WTC11 (cell line): ENCODE results near the gene AOC1. TPM values are rescaled to one million over a fixed set of nuclear protein-coding genes. Genes with fewer than 3 reads are reported as not detected.

ENCODE experiments used
- ATAC-seq: fragments of 200-7000 bp; cut with Tn5 transposase; 2 replicates; pipeline ENCODE4 v1.10.0; 2021; ENCODE audit warnings: mild to moderate bottlenecking, moderate library complexity
- CTCF ChIA-PET: fragments of 300-600 bp; sonication (Branson Sonifier 250); formaldehyde crosslinking; loops from one replicate; lab custom pipeline; 2021; ENCODE audit warnings: antibody characterized with exemption; lab: Charles Lee
- POLR2A ChIA-PET: fragments of 350-600 bp; sonication (Branson Sonifier 250); formaldehyde crosslinking; loops from one replicate; lab custom pipeline; 2021; ENCODE audit warnings: antibody characterized with exemption; lab: Charles Lee
- DNase-seq: peaks from one replicate; pipeline ENCODE4 v3.0.0; 2021; ENCODE audit warnings: low spot score
- H3K27ac Mint-ChIP-seq: 2 replicates; pipeline ENCODE4 v1.8.0; 2021; ENCODE audit warnings: mixed read lengths
- H3K27me3 Mint-ChIP-seq: 2 replicates; pipeline ENCODE4 v1.8.0; 2021; ENCODE audit warnings: low read depth, mild to moderate bottlenecking, moderate library complexity, mixed read lengths
- H3K36me3 Mint-ChIP-seq: 2 replicates; pipeline ENCODE4 v1.8.0; 2021; ENCODE audit warnings: mixed read lengths
- H3K4me1 Mint-ChIP-seq: 2 replicates; pipeline ENCODE4 v1.8.0; 2022; ENCODE audit warnings: mixed read lengths
- H3K4me3 Mint-ChIP-seq: 2 replicates; pipeline ENCODE4 v1.8.0; 2021; ENCODE audit warnings: mild to moderate bottlenecking, moderate library complexity, mixed read lengths
- H3K9me3 Mint-ChIP-seq: 2 replicates; pipeline ENCODE4 v1.8.0; 2021; ENCODE audit warnings: mixed read lengths
- EMX1 ChIP-seq: fragments of 250-450 bp; sonication (Bioruptor Pico); IDR thresholded peaks from 2 replicates; pipeline ENCODE4 v1.8.0; 2021; ENCODE audit warnings: mild to moderate bottlenecking
- ESRRA ChIP-seq: sonication (generic); formaldehyde crosslinking; IDR thresholded peaks from 2 replicates; pipeline ENCODE4 v1.8.1; 2022; ENCODE audit warnings: mild to moderate bottlenecking, missing genetic modification reagents, borderline replicate concordance
- FOXJ3 ChIP-seq: sonication (generic); formaldehyde crosslinking; IDR thresholded peaks from 2 replicates; pipeline ENCODE4 v1.9.0; 2021; ENCODE audit warnings: missing genetic modification reagents, mild to moderate bottlenecking, borderline replicate concordance
- FOXK1 ChIP-seq: sonication (generic); formaldehyde crosslinking; IDR thresholded peaks from 2 replicates; pipeline ENCODE4 v1.8.0; 2022; ENCODE audit warnings: mild to moderate bottlenecking, moderate library complexity, missing genetic modification reagents
- FOXP1 ChIP-seq: sonication (generic); formaldehyde crosslinking; IDR thresholded peaks from 2 replicates; pipeline ENCODE4 v1.8.0; 2022; ENCODE audit warnings: missing genetic modification reagents, mild to moderate bottlenecking, moderate library complexity, borderline replicate concordance
- GABPB1 ChIP-seq: sonication (generic); formaldehyde crosslinking; IDR thresholded peaks from 2 replicates; pipeline ENCODE4 v1.8.1; 2023; ENCODE audit warnings: mild to moderate bottlenecking, missing genetic modification reagents
- IRF2 ChIP-seq: sonication (generic); formaldehyde crosslinking; IDR thresholded peaks from 2 replicates; pipeline ENCODE4 v1.8.0; 2022; ENCODE audit warnings: low read depth, missing genetic modification reagents, borderline replicate concordance
- JUN ChIP-seq: sonication (generic); formaldehyde crosslinking; IDR thresholded peaks from 2 replicates; pipeline ENCODE4 v1.8.0; 2023; ENCODE audit warnings: mild to moderate bottlenecking, missing genetic modification reagents
- MXD4 ChIP-seq: fragments of 250-450 bp; sonication (Bioruptor Pico); IDR thresholded peaks from 2 replicates; pipeline ENCODE4 v1.8.0; 2021; ENCODE audit warnings: mild to moderate bottlenecking, moderate library complexity, borderline replicate concordance
- OVOL2 ChIP-seq: fragments of 250-450 bp; sonication (Bioruptor Pico); IDR thresholded peaks from 2 replicates; pipeline ENCODE4 v1.9.0; 2021; ENCODE audit warnings: mild to moderate bottlenecking, borderline replicate concordance
- RORB ChIP-seq: fragments of 250-450 bp; sonication (Bioruptor Pico); IDR thresholded peaks from 2 replicates; pipeline ENCODE4 v1.9.0; 2021; ENCODE audit warnings: mild to moderate bottlenecking
- TEAD1 ChIP-seq: sonication (generic); formaldehyde crosslinking; IDR thresholded peaks from 2 replicates; pipeline ENCODE4 v1.8.0; 2022; ENCODE audit warnings: mild to moderate bottlenecking, missing genetic modification reagents
- ZNF232 ChIP-seq: sonication (generic); formaldehyde crosslinking; IDR thresholded peaks from 2 replicates; pipeline ENCODE4 v1.8.0; 2022; ENCODE audit warnings: mild to moderate bottlenecking, missing genetic modification reagents
- ZNF317 ChIP-seq: sonication (generic); formaldehyde crosslinking; IDR thresholded peaks from 2 replicates; pipeline ENCODE4 v1.8.1; 2023; ENCODE audit warnings: low read depth, mild to moderate bottlenecking, moderate library complexity, missing genetic modification reagents, borderline replicate concordance
- total RNA-seq: library from RNA; stranded (reverse); gene quantifications from 3 replicates; pipeline ENCODE4 v1.2.3, GENCODE V29; 2021
- TF ChIP-seq, protein P1 (sequence below): sonication (generic); formaldehyde crosslinking; IDR thresholded peaks from 2 replicates; pipeline ENCODE4 v1.8.0; 2022; ENCODE audit warnings: mild to moderate bottlenecking, missing genetic modification reagents
- TF ChIP-seq, protein P2 (sequence below): sonication (generic); formaldehyde crosslinking; IDR thresholded peaks from 2 replicates; pipeline ENCODE4 v1.8.1; 2023; ENCODE audit warnings: mild to moderate bottlenecking, missing genetic modification reagents, moderate library complexity
- TF ChIP-seq, protein P3 (sequence below): sonication (generic); formaldehyde crosslinking; IDR thresholded peaks from 2 replicates; pipeline ENCODE4 v1.8.1; 2023; ENCODE audit warnings: mild to moderate bottlenecking, moderate library complexity, missing genetic modification reagents
- TF ChIP-seq, protein P4 (sequence below): sonication (generic); formaldehyde crosslinking; IDR thresholded peaks from 2 replicates; pipeline ENCODE4 v1.8.1; 2022; ENCODE audit warnings: low read depth, missing genetic modification reagents, borderline replicate concordance
- TF ChIP-seq, protein P5 (sequence below): sonication (generic); formaldehyde crosslinking; IDR thresholded peaks from 2 replicates; pipeline ENCODE4 v1.8.0; 2022; ENCODE audit warnings: mild to moderate bottlenecking, missing genetic modification reagents
- TF ChIP-seq, protein P6 (sequence below): sonication (generic); formaldehyde crosslinking; IDR thresholded peaks from 2 replicates; pipeline ENCODE4 v1.8.0; 2023; ENCODE audit warnings: missing genetic modification reagents, mild to moderate bottlenecking, borderline replicate concordance
- TF ChIP-seq, protein P7 (sequence below): sonication (generic); formaldehyde crosslinking; IDR thresholded peaks from 2 replicates; pipeline ENCODE4 v1.8.0; 2022; ENCODE audit warnings: missing genetic modification reagents

The AOC1 gene
- total RNA-seq, 1 experiment from 2014 or later: 0.17 TPM

DNA sequence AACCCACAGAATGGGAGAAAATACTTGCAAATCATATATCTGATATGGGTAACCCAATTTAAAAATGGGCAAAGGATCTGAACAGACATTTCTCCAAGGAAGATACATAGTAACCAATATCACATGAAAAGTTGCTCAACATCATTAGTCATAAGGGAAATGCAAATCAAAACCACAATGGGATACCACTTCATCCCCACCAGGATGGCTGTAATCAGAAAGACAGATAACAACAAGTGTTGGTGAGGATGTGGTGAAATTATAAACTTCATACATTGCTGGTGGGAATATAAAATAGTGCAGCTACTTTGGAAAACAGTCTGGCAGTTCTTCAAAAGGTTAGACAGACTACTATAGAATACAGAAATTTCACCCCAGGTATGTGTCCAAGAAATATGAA is 19.3 kb downstream of the AOC1 start:
- Mint-ChIP-seq H3K9me3 (peaks cover 22% of the 10 kb centered on the region), H3K4me1 (no peaks in the 10 kb centered on the region; the same call in 1 of the 2 replicates), H3K36me3 (peaks cover 3% of the 10 kb centered on the region; the same call in 1 of the 2 replicates), H3K27ac (no peak overlapping the region), H3K4me3 (no peak overlapping the region), H3K27me3 (peaks cover 5% of the 10 kb centered on the region)
- ChIA-PET CTCF (no interaction called here), POLR2A (no interaction called here)
- no peak for ATAC-seq
- TF ChIP-seq ZNF317 (CRISPR knock-in tag): no peak
- TF ChIP-seq, protein P1, sequence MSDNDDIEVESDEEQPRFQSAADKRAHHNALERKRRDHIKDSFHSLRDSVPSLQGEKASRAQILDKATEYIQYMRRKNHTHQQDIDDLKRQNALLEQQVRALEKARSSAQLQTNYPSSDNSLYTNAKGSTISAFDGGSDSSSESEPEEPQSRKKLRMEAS (CRISPR knock-in tag): no peak
- no peak for TF ChIP-seq FOXP1
- no peak for TF ChIP-seq IRF2 (CRISPR knock-in tag)
- TF ChIP-seq, protein P2, sequence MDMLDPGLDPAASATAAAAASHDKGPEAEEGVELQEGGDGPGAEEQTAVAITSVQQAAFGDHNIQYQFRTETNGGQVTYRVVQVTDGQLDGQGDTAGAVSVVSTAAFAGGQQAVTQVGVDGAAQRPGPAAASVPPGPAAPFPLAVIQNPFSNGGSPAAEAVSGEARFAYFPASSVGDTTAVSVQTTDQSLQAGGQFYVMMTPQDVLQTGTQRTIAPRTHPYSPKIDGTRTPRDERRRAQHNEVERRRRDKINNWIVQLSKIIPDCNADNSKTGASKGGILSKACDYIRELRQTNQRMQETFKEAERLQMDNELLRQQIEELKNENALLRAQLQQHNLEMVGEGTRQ (CRISPR knock-in tag): no peak
- no peak for TF ChIP-seq FOXJ3 (CRISPR knock-in tag)
- TF ChIP-seq JUN (CRISPR knock-in tag): no peak
- no peak for TF ChIP-seq MXD4 (CRISPR knock-in tag)
- TF ChIP-seq RORB: no peak
- TF ChIP-seq, protein P3, sequence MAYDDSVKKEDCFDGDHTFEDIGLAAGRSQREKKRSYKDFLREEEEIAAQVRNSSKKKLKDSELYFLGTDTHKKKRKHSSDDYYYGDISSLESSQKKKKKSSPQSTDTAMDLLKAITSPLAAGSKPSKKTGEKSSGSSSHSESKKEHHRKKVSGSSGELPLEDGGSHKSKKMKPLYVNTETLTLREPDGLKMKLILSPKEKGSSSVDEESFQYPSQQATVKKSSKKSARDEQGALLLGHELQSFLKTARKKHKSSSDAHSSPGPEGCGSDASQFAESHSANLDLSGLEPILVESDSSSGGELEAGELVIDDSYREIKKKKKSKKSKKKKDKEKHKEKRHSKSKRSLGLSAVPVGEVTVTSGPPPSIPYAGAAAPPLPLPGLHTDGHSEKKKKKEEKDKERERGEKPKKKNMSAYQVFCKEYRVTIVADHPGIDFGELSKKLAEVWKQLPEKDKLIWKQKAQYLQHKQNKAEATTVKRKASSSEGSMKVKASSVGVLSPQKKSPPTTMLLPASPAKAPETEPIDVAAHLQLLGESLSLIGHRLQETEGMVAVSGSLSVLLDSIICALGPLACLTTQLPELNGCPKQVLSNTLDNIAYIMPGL (CRISPR knock-in tag): no peak
- TF ChIP-seq ESRRA: no peak
- TF ChIP-seq, protein P4, sequence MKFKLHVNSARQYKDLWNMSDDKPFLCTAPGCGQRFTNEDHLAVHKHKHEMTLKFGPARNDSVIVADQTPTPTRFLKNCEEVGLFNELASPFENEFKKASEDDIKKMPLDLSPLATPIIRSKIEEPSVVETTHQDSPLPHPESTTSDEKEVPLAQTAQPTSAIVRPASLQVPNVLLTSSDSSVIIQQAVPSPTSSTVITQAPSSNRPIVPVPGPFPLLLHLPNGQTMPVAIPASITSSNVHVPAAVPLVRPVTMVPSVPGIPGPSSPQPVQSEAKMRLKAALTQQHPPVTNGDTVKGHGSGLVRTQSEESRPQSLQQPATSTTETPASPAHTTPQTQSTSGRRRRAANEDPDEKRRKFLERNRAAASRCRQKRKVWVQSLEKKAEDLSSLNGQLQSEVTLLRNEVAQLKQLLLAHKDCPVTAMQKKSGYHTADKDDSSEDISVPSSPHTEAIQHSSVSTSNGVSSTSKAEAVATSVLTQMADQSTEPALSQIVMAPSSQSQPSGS: no peak
- TF ChIP-seq TEAD1 (CRISPR knock-in tag): no peak
- TF ChIP-seq OVOL2: no peak
- no peak for TF ChIP-seq ZNF232 (CRISPR knock-in tag)
- TF ChIP-seq FOXK1 (CRISPR knock-in tag): no peak
- no peak for TF ChIP-seq EMX1 (CRISPR knock-in tag)
- TF ChIP-seq, all 79 proteins: peak for 0
- DNase-seq: no peak

DNA sequence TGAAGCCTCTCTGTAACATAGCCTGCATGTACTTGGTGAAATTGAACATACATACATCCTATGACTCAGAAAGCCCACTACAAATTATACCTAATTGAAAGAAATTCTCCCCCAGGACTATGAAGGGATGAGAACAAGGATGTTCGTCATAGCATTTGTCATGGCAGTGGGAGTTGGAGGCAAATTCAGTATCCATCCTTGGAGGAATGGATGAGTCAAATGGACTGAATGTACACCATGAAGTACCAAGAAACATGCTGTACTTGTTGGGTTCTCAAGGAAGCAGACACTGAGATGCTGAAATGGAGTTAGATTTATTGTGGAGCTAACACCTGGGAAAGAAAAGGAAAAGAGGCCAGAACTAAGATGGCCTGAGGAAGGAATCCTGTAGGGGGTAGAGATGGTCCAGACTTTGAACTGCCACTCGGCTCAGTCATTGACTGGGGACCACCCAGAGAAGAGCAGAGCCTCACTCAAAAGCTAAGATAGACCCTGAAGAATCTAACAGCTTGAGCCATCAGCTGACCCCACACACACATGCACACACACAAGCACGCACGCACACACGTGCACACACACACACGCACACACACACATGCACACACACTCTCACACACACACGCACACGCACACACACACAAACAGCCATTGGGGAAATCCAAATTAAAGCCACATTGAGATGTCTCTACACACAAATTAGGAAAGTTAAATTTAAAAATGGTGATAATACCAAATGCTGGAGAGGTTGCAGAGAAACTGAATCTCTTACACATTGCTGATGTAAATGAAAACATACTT is 22.3 kb downstream of the AOC1 start:
- CTCF ChIA-PET: no interaction called here
- Mint-ChIP-seq H3K36me3 (peaks cover 3% of the 10 kb centered on the region; the same call in 1 of the 2 replicates), H3K4me1 (peaks cover 12% of the 10 kb centered on the region)
- TF ChIP-seq FOXJ3 (CRISPR knock-in tag): no peak
- TF ChIP-seq, protein P1 (CRISPR knock-in tag): no peak
- TF ChIP-seq, protein P5, sequence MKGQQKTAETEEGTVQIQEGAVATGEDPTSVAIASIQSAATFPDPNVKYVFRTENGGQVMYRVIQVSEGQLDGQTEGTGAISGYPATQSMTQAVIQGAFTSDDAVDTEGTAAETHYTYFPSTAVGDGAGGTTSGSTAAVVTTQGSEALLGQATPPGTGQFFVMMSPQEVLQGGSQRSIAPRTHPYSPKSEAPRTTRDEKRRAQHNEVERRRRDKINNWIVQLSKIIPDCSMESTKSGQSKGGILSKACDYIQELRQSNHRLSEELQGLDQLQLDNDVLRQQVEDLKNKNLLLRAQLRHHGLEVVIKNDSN: no peak
- TF ChIP-seq, protein P6, sequence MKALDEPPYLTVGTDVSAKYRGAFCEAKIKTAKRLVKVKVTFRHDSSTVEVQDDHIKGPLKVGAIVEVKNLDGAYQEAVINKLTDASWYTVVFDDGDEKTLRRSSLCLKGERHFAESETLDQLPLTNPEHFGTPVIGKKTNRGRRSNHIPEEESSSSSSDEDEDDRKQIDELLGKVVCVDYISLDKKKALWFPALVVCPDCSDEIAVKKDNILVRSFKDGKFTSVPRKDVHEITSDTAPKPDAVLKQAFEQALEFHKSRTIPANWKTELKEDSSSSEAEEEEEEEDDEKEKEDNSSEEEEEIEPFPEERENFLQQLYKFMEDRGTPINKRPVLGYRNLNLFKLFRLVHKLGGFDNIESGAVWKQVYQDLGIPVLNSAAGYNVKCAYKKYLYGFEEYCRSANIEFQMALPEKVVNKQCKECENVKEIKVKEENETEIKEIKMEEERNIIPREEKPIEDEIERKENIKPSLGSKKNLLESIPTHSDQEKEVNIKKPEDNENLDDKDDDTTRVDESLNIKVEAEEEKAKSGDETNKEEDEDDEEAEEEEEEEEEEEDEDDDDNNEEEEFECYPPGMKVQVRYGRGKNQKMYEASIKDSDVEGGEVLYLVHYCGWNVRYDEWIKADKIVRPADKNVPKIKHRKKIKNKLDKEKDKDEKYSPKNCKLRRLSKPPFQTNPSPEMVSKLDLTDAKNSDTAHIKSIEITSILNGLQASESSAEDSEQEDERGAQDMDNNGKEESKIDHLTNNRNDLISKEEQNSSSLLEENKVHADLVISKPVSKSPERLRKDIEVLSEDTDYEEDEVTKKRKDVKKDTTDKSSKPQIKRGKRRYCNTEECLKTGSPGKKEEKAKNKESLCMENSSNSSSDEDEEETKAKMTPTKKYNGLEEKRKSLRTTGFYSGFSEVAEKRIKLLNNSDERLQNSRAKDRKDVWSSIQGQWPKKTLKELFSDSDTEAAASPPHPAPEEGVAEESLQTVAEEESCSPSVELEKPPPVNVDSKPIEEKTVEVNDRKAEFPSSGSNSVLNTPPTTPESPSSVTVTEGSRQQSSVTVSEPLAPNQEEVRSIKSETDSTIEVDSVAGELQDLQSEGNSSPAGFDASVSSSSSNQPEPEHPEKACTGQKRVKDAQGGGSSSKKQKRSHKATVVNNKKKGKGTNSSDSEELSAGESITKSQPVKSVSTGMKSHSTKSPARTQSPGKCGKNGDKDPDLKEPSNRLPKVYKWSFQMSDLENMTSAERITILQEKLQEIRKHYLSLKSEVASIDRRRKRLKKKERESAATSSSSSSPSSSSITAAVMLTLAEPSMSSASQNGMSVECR: no peak
- TF ChIP-seq ZNF232 (CRISPR knock-in tag): no peak
- TF ChIP-seq, protein P7, sequence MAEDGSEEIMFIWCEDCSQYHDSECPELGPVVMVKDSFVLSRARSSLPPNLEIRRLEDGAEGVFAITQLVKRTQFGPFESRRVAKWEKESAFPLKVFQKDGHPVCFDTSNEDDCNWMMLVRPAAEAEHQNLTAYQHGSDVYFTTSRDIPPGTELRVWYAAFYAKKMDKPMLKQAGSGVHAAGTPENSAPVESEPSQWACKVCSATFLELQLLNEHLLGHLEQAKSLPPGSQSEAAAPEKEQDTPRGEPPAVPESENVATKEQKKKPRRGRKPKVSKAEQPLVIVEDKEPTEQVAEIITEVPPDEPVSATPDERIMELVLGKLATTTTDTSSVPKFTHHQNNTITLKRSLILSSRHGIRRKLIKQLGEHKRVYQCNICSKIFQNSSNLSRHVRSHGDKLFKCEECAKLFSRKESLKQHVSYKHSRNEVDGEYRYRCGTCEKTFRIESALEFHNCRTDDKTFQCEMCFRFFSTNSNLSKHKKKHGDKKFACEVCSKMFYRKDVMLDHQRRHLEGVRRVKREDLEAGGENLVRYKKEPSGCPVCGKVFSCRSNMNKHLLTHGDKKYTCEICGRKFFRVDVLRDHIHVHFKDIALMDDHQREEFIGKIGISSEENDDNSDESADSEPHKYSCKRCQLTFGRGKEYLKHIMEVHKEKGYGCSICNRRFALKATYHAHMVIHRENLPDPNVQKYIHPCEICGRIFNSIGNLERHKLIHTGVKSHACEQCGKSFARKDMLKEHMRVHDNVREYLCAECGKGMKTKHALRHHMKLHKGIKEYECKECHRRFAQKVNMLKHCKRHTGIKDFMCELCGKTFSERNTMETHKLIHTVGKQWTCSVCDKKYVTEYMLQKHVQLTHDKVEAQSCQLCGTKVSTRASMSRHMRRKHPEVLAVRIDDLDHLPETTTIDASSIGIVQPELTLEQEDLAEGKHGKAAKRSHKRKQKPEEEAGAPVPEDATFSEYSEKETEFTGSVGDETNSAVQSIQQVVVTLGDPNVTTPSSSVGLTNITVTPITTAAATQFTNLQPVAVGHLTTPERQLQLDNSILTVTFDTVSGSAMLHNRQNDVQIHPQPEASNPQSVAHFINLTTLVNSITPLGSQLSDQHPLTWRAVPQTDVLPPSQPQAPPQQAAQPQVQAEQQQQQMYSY (CRISPR knock-in tag): no peak
- no peak for TF ChIP-seq GABPB1 (CRISPR knock-in tag)
- TF ChIP-seq IRF2 (CRISPR knock-in tag): no peak

More for the DNA sequence above, 22.3 kb downstream of the AOC1 start:
- peaks cover 9% of the 10 kb centered on the region for H3K9me3 Mint-ChIP-seq
- DNase-seq (no peak), ATAC-seq (no peak)
- H3K27ac Mint-ChIP-seq: no peak overlapping the region
- no peak overlapping the region for H3K4me3 Mint-ChIP-seq
- POLR2A ChIA-PET: no interaction called here
- H3K27me3 Mint-ChIP-seq: no peaks in the 10 kb centered on the region
